Epithelial cell of proximal tubule (primary cell): ENCODE data around the gene KLHL28. TPM values are rescaled to one million over a fixed set of nuclear protein-coding genes. Genes with fewer than 3 reads are reported as not detected.
A peak's percentile ranks its signal among the peaks of the same experiment; 100 is the strongest.

ENCODE experiments used
- DNase-seq: peaks from one replicate; pipeline ENCODE4 v3.0.0-alpha.2; 2011; ENCODE audit warnings: low read depth
- H3K4me3 ChIP-seq: 2 replicates; pipeline ENCODE4 v1.5.1; 2011; ENCODE audit warnings: low read depth, mild to moderate bottlenecking, low read length
- CTCF ChIP-seq: conservative IDR thresholded peaks from 2 replicates; pipeline ENCODE4 v1.5.1; 2012; ENCODE audit warnings: low read depth, mild to moderate bottlenecking, low read length
- total RNA-seq: library from RNA; depleted of rRNA; stranded (reverse); fragments of >200 nt; gene quantifications from 2 replicates; pipeline ENCODE4 v1.2.3, GENCODE V29; 2015

The KLHL28 gene
- total RNA-seq, 1 donor from 2014 or later: 5.0 TPM

- no peak for DNase-seq
- no peak overlapping the region for H3K4me3 ChIP-seq
- TF ChIP-seq CTCF: no peak
These were observed 7.0 kb upstream of the KLHL28 start for GRCh38 chr14:44968714-44969113.

GRCh38 chr14:44966601-44967336, 5.0 kb upstream of the KLHL28 start:
- no peak for DNase-seq
- TF ChIP-seq CTCF: no peak
- peak overlapping the region; percentile 45 for H3K4me3 ChIP-seq

GRCh38 chr14:44963775-44964380, 2.1 kb upstream of the KLHL28 start:
- peak overlapping the region; percentile 73 for H3K4me3 ChIP-seq
- no peak for DNase-seq
- TF ChIP-seq CTCF: no peak

DNA sequence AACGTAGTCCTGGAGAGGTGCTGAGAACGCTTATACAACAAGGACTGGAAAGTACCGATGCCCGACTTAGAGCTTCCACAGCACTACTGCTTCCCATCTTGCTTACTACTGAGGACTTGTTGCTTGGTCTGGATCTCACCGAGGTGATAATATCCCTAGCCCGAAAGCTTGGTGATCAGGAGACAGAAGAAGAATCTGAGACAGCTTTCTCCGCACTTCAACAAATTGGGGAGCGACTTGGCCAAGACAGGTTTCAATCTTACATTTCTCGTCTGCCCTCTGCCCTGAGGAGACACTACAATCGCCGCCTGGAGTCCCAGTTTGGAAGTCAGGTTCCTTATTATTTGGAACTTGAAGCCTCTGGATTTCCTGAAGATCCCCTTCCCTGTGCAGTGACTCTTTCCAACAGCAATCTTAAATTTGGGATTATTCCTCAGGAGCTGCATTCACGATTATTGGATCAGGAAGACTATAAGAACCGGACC, 1.3 kb upstream of the KLHL28 start:
- H3K4me3 ChIP-seq: peak overlapping the region; percentile 73
- DNase-seq: no peak
- TF ChIP-seq CTCF: no peak

DNA sequence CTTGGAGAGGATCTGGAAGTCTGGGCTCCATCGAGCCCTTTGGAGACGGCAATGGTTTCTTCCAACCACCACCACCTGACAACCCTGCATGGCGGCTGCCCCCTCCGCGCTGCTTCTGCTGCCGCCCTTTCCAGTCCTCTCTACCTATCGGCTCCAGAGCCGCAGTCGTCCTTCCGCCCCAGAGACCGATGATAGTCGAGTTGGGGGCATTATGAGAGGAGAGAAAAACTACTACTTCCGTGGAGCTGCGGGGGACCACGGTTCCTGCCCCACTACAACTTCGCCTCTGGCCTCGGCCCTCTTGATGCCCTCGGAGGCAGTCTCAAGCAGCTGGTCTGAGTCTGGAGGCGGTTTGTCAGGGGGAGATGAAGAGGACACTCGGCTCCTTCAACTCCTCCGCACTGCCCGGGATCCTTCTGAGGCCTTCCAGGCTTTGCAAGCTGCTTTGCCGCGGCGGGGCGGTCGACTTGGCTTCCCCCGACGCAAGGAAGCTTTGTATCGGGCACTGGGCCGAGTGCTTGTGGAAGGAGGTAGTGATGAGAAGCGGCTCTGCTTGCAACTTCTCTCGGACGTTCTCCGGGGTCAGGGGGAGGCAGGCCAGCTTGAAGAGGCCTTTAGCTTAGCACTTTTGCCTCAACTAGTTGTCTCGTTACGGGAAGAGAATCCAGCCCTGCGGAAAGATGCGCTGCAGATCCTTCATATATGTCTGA, 742 bp upstream of the KLHL28 start:
- no peak for TF ChIP-seq CTCF
- no peak for DNase-seq
- peak overlapping the region; percentile 73 for H3K4me3 ChIP-seq

DNA sequence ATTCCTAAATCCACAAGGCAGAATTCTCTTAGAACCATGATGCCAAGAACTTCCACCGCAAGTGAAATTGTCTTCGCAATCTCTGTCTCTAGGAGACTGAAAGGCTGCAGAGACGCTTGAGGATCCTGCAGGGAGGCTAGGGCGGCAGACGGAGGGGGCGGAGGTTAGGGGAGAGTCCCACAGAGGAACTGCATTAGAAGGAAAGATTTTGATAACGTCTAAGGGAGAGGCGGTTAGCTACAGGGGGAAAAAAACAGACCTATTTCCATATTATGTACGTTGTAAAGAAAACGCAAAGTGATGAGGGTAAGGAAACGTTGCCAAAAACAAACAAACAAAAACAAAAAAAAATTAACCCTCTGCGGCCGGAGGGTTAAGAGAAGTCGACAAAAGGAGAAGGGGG, 595 bp downstream of the KLHL28 start:
- no peak for DNase-seq
- TF ChIP-seq CTCF: no peak
- peak overlapping the region; percentile 73 for H3K4me3 ChIP-seq
